GM19025 (cell line): ENCODE results near the gene GRIN2C.

Experiments
- ATAC-seq: cut with Tn5 transposase; IDR thresholded peaks from one replicate; pipeline ENCODE4 v1.9.1; 2021; ENCODE audit warnings: mild to moderate bottlenecking, low read depth, moderate library complexity; ENCODE audit not compliant: unreplicated experiment

GRIN2C gene

DNA sequence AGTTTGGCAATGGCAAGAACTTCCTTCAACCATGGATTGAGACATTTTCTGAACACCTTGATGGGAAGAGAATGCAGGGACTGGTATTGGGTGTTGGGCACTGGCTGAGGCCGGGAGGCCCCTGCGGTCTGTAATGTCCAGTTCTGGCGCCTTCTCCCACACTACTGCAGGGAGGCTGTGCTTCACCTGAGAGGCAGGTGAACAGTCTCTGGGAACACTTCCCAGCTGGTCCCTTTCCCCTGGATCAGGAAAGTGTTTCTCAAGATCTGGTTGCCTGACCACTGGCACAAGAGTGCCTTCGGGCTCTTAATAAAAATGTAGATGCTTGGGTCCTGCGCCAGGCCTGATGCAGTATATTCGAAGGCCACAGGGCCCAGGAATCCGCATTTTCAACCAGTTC is 55.0 kb downstream of the GRIN2C start:
- ATAC-seq = no peak

DNA sequence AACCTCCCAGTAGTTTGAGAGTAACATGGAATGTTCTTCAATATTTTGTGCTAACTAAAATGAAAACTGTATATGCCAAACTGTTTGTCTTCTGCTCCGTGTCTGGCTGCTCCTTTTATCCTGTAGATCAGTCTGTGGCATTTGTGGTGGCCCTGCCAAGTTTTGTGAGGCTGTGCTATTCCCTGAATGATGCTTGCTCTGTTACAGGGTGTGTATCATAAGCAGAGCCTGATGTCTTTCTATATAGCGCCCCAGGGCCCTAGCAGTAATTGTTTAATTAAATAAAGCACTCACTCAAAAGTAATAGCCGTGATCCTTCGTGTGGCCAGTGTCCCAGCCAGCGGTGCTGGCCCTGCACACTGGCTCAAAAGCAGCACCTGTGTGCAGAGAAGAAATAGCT is 55.7 kb downstream of the GRIN2C start:
- no peak for ATAC-seq

- ATAC-seq = no peak
Measured at GRCh38 chr17:74803388-74803930, 56.2 kb downstream of the GRIN2C start.

DNA sequence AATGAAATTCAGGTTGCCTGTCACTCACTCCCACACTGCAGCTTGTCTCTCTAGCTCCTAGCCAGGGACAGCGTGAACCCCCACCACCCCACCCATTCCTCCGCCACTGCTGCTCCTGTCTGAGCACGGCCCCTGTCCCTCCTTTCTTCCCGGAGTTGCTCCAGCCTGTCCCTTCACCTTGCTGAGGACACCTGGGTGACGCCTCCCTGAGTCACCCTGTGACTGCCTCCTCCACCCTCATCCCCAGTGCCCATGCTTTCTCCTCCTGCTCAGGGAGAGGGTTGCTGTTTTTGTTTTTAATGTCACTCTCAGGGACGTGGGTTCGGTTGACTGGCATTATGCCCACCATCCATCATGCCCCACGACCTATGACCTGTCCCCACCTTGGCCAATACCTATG is 57.8 kb downstream of the GRIN2C start:
- ATAC-seq = no peak

- ATAC-seq = no peak
Measured at GRCh38 chr17:74800531-74800930, 59.2 kb downstream of the GRIN2C start.

- ATAC-seq = no peak
Measured at GRCh38 chr17:74799097-74799496, 60.6 kb downstream of the GRIN2C start.

DNA sequence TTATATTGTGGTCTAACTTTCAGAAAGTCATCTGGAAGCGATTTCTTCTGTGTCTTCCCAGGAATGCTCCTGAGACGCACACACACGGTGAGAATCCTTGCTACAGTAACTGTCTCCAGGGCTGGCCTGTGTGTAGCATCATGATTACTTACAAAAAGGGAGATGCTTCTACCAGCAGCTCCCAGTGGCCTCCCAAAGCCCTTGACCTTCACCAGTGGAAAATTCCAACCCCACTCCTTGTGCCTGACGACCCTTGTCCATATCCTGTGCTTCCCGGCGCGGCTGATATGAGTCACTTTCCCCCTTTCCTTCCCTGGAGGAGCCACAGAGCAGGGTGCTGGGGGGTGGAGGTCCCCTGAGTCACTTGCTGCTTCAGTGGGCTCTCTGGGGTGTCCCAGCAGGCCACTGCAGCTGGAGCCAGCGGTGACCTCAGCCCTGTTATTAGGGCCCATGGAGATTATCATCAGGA is 61.4 kb downstream of the GRIN2C start:
- no peak for ATAC-seq

- ATAC-seq = no peak
Measured at GRCh38 chr17:74797824-74798223, 61.9 kb downstream of the GRIN2C start.

DNA sequence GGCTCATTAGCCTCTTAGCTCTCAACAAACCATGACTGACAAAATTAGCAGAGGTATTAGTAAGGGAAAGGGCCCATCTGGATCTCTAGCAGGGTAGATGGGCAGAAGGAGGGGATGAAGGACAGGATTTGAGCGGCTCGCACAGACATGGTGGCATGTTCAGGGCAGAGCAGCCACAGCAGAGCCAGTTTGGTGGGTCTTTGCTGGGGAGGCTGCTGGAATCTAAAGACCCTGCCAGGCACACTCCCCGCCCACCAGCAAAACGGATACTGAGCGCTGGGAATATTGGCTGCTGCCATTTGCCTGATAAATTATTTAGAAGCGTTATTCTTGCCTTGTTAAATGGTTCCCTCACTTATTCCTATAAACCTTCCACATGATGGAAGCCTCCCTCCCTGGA is 62.8 kb downstream of the GRIN2C start:
- no peak for ATAC-seq

DNA sequence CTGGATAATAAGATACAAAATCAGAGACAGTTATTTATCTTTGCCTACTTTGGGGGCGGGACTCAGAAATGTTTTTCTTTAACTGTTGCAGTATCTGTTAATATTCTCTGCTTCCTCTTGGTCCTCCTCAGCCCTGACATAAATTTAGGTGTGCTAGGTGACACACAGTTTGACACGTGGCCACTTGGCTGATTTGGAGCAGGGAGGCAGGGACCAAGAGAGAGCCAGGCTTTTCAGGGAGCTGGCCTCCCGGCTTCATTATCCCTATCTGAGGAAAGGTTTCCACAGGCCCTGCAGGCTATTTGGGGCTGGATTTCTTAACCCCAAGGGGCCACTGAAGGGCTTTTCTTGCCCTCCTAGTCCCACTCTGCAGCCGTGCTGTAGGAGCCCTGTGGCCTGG is 63.5 kb downstream of the GRIN2C start:
- no peak for ATAC-seq

DNA sequence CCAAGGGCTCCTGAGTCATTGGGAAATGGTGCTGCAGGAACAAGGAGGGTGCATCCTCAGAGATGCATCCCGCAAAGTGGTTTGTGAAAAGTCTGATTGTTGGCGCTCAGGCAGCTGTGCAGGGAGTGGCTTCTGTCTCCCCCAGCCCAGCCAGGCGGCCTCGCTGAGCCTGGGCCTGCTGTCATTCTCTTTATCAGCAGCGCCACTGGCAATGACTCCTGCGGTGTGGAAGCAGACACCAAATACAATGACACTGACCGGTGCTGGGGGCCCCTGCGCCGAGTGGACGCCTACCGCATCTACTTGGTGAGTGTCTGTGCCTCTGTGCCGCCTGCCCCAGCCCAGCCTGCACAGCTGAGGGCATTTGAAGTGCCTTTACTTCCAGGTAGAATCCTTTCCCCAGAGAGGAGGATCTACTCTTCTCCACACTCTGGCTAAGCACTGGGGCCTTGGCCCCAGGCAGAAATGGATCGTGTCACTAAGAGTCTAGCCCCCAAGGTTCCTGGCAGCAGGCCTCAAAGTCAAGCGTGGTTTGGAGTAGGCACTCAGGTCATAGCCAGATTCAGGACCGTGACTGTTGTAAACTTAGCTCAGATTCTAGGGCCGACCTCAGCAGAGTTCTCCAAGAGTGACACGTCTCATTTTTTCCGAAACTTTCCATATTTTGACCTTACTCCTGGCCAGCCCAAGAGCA is 64.2 kb downstream of the GRIN2C start:
- ATAC-seq = no peak

DNA sequence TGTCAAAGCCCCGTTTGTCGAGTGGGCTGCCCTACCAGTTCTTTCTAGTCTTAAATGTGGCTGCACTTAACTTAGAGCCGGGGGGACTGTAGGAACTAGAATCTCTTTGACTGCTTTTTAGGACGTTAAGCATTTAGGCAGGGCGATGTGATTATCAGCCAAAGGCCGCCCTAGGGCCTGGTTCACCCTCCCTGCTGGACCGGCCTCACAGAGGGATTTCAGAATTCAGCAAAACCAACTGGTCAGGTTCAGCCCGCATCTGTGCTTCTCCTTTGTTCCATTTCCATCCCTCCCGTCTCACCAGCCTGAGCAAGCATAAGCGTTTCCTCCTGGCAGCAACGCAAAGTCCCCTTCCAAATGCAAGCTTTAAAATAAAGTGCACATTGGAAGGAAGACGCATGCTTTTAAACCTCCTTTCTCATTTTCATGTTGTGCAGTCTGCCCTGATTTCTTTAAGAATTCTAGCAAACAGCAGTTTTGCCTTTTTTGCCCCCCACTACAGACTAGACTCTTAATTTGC is 67.0 kb downstream of the GRIN2C start:
- ATAC-seq = no peak
